SHP77 treated with DMSO at 0.1 percent for 48 hours (cell line): ENCODE results near the gene CD207.
"Not testable (repeated sequence)": the region's sequence is repeated elsewhere in the genome, so short reads cannot be mapped to it uniquely, and the experiment has no call there.

Source experiments
- DNase-seq: peaks from one replicate; lab custom pipeline; 2025; lab: John Stamatoyannopoulos, UW

The CD207 gene

DNA sequence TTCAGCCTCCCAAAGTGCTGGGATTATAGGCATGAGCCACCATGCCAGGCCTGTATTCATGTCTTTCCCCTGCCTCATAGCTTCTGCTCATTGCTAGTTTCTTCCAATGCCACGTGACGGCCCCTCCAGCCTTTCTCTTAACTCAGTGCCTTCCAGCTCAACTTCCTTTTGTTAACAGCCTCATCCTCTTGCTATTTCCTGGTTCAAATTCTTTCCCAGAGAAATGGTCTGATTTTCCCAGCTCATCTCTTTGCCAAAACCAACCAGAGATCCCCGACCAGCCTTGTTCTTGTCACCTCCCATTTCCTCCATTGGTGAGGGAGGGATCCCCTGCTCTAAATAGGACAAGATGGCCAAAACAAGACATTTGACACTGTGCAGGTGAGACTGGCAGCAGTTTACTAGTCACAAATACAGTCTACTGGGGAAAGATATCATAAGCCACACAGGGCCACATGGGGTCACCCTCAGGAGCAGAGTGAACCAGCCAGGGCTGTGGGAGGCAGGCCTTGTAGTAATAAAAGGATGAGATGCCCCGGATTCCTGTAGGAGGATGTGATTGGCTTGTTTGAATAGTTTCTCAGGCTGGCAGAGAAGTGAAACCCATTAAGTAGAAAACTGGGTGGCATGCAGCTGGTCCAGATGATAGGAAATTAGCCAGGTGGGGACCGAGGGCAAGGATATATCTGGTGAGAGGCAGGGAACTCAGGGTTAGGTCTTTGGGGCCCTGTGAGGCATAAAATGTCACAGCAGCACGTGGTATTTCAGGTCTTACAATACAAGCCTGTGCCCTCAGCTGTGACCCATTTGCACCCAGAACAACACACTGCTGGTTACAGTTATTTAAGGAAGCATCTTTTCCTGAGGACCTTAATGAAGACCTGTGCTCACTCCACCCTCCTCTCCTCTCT is 6.4 kb downstream of the CD207 start:
- DNase-seq: no peak

DNA sequence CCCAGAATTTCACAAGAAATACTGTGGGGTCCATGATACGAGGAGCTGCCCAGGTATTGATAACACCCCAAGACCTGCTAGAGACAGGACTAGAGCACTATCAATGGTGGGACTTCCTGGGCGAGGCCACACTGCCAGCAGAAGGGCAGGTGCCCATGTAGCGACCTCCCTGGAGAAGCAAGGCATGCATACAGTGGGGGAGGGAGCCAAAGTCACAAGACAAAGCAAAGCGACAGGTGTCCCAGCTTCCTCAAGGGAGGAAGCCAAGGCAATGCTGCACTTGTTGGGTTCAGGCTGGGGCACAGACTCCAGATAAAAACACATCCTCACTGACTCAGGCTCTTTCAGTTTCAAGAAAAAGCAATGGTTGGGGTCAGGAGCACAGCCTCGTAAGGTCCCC is 7.5 kb downstream of the CD207 start:
- DNase-seq: no peak

DNA sequence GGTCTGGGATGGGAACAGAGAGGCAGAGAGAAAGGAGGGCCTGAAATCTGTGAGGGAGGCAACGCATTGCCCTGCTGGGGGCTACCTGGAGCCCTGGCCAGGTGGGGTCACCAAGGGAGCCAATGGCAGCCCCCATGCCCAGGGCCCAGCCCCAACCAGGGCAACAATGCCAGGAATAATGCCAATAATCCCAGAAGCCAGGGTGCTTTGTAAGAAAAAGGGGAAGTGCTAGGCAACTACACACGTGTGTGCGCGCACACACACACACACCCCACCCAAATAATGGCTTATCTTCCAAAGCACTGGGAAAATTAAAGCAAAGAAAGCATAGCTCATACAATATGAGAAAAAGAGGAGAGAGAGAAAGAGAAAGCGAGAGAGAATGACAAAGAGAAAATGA is 8.2 kb downstream of the CD207 start:
- no peak for DNase-seq

DNA sequence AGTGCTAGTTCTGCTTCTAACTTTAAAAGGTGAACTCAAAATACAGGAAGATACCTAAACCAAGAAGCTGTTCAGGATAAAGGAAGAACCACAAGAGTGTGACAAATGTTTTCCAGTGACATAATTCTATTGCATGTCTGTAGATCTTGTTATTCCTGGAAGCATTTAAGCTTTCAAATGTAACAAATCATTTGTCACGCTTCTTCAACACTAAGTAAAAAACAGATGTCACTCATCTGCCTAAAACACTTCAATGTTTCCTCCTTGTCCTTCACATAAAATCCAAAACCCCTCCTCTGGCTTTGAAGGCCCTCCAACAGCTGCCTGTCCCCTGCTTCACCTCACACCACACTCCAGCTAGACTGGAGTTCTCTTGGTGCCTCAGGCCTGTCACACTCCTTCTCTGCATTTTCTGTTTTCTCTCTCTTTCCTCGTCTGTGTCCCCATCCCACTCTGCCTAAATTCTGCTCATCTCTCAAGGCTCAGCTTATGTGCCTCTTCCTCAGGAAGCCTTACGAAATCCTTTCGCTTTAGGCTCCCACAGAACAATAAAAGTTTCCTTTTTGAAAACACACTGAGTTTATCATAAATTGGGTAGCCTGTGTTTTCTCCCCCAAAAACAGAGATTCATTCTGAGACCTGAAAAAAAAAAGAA is 8.8 kb downstream of the CD207 start:
- DNase-seq: no peak

DNA sequence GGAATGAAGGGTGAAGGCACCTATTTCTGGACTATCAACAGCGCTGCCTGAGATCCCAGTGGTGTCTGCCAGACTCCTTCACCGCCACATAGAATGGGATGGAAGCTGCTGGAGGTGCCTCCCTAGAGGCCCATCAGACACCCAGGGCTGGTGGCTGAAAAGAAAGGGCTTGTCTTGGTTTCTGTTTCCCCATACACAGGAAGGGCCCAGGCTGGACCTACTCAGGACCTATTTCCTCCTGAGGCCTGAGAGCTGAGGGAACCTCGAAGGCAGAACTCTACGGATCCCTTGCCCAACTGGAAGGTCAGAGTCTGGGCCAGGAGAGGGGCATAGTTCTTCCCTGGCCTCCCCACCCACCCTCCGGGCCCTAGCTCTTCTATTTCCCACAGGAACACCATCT is 12.4 kb downstream of the CD207 start:
- DNase-seq: no peak

DNA sequence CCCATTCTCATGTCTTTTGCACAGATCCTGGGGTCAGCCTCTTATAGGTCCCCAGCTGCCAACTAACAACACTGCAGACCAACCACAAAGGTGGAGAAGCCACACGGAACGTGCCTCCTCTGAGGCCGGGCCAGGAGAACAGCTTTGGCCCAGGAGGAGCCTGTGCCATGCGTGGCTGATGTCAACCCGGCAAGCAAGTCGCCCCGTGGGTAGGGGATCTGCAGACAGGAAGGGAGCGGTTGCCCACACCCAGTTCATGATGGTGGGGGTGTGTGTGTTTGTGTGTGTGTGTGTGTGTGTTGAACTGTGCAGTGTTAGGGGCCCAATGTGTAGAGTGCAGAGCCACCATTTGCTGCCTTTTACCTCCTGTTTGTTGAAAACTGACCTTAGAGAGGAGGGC is 12.8 kb downstream of the CD207 start:
- DNase-seq: no peak

DNA sequence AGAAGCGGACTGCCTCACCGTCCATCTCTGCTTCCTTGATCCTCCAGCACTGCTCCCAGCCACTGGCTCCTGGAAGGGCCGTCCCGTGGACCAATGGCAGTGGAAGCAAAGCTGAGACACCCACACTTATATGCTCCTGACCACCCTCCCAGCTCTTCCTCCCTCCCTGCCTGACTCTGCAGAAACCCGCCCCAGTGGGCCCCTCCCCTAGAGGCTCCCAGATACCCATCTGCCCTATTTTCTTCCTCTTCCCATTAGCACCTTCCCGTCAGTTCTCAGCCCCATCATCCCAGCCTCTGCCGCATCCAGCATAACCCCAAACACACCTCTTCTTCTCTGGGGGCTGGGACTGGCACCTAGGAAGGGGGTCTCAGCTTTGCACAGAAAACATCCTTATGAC is 15.1 kb downstream of the CD207 start, which contains the start of gene CLEC4F:
CLEC4F (minus strand) TSS at position 101 of the 400 bp plus-strand sequence; CDS start at position 25, 76 bp downstream.
- no peak for DNase-seq

DNA sequence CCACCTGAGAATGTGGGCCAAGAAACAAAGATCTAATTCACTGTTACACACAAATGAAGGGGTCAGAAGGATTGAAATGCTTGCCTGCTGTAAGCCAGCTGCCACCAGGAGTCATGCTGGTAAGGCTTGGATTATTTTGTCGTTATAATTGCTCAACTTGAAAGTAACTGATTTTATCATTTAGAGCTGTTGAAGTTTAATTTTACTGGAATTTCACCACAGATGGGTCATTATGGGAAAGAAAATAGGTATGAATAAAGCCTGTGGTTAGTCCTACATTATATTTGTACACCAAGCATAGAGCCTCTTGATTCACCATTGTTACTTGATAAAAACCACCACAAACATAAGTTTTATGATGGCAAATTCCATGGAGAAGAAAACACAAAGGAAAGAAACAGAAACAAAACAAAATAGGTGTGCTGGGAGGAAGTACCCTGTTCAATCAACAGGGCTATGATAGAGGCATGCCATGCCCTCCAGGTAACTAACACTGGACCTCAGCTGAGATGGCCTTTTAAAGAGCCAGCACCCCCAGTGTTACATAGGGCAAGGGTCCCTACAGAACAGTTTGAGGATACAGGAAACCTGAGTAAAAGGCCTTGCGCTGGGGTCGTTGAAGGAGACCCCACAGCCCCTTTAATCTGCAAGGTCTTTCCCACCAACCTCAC is 18.2 kb downstream of the CD207 start:
- no peak for DNase-seq

DNA sequence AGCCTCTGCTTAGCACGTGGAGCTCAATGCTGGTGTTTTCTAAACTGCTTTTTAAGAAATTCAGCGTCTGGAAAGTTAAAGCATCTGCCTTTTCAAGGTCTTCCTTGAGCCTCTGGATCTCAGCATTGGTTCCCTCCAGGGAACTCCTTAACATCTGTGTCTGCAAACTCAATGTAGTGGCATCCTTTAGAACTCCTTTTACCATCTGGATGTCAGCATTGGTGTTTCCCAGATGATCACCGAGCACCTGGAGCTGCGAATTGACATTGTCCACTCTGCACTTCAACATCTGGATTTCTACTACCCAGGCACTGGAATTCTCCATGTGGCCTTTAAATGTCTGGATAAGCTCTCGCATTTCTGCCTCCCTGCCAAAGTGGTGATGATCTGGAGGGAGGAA is 18.9 kb downstream of the CD207 start:
- DNase-seq: no peak

DNA sequence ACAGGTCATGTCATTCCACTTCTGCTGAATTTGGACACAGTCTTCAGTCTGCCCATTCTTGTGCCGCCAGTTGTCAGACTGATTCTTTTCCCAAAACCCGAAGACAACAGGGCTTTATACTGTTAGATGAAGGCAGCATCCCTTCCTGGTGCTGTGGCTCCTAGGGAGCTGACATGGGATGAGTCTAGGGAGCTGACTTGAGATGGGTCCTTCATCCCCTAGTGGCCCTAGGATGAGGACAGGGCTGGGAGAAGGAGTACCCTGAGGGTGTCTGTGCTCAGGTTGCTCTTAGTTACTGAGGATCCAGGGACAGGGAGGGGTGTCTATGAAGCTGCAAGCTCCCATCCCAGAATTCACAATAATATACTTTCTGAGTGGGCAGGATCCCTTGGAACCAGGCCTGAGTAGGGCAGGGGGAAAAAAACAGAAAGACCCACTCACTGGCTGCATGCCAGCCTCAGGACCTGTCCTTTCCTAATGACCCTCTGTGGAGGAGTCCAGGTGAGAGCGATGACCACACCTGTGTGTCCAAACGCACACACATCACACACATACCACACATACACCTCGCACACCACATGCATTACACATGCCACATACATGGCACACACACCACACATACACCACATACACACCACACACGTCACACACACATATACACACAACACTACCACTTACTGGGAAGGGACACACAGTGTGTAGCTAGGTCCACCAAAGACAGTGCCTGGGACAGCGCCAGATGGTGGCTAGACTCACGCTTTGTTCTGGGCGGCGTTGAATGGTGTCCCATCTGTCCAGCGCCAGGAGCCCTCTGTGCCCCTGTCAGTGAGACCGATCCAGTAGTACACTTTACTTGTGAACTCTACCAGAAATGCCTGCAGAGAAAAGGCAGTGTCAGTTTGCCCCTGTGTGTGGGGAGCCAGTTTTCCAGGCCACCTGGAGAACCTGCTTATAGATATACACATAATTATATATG is 26.3 kb downstream of the CD207 start:
- DNase-seq: no peak

DNA sequence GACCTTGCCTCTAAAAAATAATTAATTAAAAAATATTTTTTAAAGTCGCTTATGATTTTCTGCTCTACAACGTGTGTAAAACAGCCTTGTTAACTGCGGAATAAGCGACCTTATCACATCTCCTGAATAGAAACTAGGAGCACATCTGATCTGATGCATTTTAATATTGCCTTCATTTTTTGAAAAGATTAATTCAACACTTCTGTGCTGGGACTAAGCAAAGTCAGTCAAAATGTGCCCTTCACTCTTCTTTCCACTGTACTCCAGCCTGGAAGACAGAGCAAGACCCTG is 27.8 kb downstream of the CD207 start:
- no peak for DNase-seq

DNA sequence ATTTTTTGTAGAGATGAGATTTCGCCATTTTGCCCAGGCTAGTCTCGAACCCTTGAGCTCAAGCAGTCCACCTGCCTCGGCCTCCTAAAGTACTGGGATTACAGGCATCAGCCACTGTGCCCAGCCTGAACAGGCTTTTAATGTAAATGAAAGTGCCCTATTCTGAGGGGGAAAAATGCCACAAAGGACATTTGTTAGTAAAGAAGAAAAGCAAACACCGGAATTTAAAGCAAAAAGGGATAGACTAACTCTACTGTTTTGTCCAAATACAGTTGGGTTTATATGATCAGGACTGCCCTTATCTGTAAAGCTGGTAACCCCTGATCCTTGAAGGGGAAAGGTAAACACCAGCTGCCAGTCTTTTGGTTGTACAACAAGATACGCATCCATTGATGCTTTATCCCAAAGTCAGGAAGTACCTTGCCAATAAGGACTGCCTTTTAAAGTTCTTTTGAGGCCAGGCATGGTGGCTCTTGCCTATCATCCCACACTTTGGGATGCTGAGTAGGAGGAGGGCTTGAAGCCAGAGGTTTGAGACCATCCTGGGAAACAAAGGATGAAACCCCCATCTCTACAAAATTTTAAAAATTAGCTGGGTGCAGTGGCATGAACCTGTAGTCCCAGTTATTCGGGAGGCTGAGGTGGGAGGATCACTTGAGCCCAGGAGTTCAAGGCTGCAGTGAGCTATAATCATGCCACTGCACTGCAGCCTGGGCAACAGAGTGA is 28.4 kb downstream of the CD207 start:
- no peak for DNase-seq

DNA sequence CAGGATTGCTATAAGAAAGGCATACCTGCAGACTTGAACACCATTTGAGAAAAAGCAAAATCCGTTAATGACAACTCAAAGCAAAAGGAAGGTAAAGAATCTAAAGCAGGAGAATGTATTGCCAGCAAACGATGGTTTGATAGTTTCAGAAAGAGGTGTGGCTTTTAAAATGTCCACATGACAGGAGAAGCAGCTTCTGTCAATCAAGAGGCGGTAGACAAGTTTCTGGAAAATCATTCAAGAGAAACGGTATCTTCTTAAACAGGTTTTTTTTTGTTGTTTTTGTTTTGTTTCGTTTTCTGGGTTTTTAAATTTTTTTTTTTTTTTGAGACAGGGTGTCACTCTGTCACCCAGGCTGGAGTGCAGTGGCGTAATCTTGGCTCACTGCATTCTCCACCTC is 29.0 kb downstream of the CD207 start:
- DNase-seq: no peak

DNA sequence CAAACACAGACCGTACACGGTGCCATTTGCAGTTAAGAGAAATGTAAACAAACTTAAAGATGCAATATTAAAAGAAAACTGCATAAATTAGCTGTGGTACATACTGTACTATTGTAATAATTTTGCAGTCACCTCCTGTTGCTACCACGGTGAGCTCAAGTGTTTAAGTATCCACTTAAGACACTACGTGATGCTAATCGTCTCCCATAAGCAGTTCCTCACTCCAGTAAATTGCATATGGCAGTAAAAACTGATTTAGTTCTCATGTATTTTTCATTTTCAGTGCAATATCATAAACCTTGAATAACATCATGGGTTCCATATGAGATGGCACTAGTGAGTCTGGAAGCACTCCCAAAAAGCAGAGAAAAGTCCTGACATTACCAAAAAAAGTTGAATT is 29.6 kb downstream of the CD207 start:
- DNase-seq: no peak

DNA sequence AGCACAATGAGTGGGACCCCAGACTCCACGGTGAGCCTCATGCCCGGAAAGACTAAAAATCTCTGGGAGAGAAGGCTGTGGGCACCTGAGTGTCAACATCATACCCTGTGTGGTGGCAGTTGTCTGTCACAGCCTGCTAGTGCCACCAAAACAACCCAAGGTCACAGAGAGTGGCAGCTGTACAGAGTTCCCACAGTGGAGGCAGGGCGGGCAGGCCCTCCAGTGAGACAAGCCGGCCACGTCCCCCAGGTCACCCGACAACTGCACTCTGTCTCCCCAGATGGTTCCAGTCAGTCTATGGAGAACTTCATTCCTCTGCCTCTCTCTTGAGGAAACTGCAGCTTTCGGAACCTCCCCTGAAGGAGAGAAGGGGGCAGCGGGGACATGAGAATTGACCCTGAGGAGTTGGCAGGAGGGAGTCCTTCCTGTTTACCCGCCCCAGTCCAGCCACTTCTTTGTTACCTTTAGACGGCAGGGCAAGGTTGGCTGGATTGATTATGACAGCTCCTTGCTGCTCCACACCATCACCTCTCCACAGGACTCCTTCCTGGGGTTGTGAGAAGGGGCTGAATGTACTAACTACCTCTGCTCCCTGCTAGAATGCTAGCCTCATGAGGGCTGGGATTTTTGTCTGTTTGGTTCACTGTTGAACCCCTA is 33.9 kb downstream of the CD207 start:
- DNase-seq: no peak

DNA sequence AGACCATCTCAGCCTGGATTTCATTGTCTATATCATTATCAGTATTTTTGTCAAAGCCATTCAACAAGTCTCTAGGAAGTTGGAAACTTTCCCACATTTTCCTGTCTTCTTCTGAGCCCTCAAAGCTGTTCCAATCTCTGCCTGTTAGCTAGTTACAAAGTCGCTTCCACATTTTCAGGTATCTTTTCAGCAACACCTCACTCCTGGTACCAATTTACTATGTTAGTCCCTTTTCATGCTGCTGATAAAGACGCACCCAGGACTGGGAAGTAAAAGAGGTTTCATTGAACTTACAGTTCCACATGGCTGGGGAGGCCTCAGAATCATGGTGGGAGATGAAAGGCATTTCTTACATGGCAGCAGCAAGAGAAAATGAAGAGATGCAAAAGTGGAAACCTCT is 35.9 kb downstream of the CD207 start:
- no peak for DNase-seq

DNA sequence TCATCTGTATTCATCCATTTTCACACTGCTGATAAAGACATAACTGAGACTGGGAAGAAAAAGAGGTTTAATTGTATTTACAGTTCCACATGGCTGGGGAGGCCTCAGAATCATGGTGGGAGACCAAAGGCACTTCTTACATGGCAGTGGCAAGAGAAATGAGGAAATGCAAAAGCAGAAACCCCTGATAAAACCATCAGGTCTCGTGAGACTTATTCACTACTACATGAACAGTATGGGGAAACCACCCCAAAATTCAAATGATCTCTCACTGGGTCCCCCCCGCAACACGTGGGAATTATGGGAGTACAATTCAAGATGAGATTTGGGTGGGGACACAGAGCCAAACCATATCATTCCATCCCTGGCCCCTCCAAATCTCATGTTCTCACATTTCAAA is 37.6 kb downstream of the CD207 start:
- DNase-seq: not testable (repeated sequence)

DNA sequence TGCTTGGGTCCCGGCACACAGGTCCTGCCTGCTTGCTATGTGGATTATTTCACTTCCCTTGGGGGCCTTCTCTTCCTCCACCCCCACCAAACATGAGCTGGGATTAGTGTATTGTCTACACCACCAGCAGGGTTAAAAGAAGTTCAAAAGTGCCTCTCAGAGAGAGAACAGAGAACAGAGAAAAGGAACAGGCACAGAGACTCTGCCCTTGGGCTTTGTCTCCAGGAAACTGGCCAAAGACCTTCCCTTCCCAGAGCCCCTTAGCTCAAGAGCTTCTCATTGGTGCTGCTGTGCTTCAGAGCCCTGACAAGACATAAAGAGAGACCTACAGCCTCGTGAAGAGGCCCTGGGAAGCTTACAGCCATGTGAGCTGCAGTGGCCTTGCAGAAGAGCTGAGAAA is 38.1 kb downstream of the CD207 start:
- DNase-seq: no peak

DNA sequence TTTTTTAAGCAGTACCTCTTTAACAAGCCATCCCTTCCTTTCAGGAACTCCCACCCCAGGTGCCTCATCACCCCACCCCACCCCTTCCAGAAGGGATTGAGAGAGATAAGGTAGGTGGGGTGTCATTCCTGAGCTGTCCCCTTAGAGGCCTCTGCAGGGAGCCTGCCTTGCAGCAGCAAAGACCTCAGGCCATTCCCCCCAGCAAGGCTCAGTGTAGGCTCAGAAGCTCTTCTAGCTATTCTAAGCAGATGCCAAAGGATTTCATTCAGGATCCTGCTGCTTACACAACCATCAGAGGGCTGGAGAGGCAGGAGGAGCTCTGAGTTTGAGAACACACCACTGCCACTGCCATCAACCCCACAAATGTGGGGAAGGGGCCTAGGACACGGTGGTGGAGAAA is 39.4 kb downstream of the CD207 start:
- no peak for DNase-seq

DNA sequence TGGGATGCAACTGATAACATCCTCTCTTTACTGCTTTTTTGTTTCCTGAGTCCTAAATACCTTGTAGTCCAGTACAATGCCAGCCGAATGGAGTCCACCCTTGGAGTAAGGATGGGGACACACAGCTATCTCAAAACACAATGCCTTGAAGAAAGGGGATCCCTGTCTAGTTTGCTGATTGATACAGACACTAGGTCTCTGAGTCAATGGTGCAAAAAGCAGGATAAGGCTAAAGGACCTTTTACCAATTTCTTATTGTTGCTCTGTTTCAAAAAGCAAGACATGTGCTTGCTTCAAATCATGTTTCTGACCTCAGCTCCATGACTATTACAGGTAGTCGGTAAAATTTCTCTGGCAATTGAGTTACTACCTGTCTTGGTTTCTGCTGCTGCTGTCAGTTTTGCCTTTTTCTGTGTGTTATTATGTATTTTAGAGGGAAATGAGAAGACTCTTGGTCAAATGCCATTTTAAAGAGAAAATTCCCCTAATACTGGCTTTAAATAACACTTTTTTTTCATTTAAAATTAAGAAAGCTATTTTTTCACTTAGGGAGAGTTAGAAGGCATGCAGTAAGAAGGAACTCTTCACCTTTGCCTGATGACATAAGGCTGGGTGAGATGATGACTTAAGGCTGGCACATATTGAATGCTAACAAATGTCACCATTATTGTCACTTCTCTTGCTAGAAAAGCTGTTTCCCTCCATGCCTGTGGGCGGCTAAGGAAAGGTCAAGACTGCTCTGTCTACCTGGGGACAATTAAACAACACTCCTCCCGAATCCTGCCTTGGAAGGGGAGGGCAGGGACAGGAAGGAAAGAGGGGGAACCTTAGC is 40.2 kb downstream of the CD207 start:
- no peak for DNase-seq
